Smooth muscle cell (in vitro differentiated cells): Measurements from ENCODE around the gene CIZ1. TPM values are rescaled to one million over a fixed set of nuclear protein-coding genes. Genes with fewer than 3 reads are reported as not detected.
A peak's percentile ranks its signal among the peaks of the same experiment; 100 is the strongest.

Experiments
- DNase-seq: peaks from one replicate; lab custom pipeline; 2025; ENCODE audit not compliant: unreplicated experiment; lab: John Stamatoyannopoulos, UW
- H2AFZ ChIP-seq: fragments of 200-600 bp; sonication (generic); 2 replicates; pipeline ENCODE4 v1.6.0; 2016; ENCODE audit warnings: antibody characterized with exemption, low read depth, mild to moderate bottlenecking
- H3F3A ChIP-seq: fragments of 200-600 bp; sonication (generic); 2 replicates; pipeline ENCODE4 v1.6.0; 2017; ENCODE audit warnings: antibody characterized with exemption, low read depth
- H3K27ac ChIP-seq: fragments of 200-600 bp; sonication (generic); 2 replicates; pipeline ENCODE4 v1.5.1; 2016; ENCODE audit warnings: low read depth, mild to moderate bottlenecking
- H3K27me3 ChIP-seq: fragments of 200-600 bp; sonication (generic); 2 replicates; pipeline ENCODE4 v1.6.1; 2016; ENCODE audit warnings: low read depth, mild to moderate bottlenecking
- H3K36me3 ChIP-seq: fragments of 200-600 bp; sonication (generic); 2 replicates; pipeline ENCODE4 v1.5.1; 2016; ENCODE audit warnings: low read depth
- H3K4me1 ChIP-seq: fragments of 200-600 bp; sonication (generic); 2 replicates; pipeline ENCODE4 v1.5.1; 2016; ENCODE audit warnings: low read depth
- H3K4me2 ChIP-seq: fragments of 200-600 bp; sonication (generic); 2 replicates; pipeline ENCODE4 v1.6.0; 2016; ENCODE audit warnings: mild to moderate bottlenecking
- H3K4me3 ChIP-seq: fragments of 200-600 bp; sonication (generic); 2 replicates; pipeline ENCODE4 v1.5.1; 2016; ENCODE audit warnings: mild to moderate bottlenecking
- H3K79me2 ChIP-seq: fragments of 200-600 bp; sonication (generic); 2 replicates; pipeline ENCODE4 v1.6.0; 2016; ENCODE audit warnings: low read depth, mild to moderate bottlenecking
- H3K9ac ChIP-seq: fragments of 200-600 bp; sonication (generic); 2 replicates; pipeline ENCODE4 v1.6.0; 2016; ENCODE audit warnings: low read depth
- H3K9me3 ChIP-seq: fragments of 200-600 bp; sonication (generic); replicated peaks from 2 replicates; pipeline ENCODE4 v1.5.1; 2016; ENCODE audit warnings: low read depth
- H4K20me1 ChIP-seq: fragments of 200-600 bp; sonication (generic); 2 replicates; pipeline ENCODE4 v1.6.0; 2016; ENCODE audit warnings: low read depth
- CTCF ChIP-seq: fragments of 200-600 bp; sonication (generic); IDR thresholded peaks from 2 replicates; pipeline ENCODE4 v1.5.1; 2017; ENCODE audit warnings: borderline replicate concordance, mild to moderate bottlenecking, antibody characterized with exemption; ENCODE audit not compliant: insufficient read depth, poor library complexity, severe bottlenecking
- WGBS: methylation state at CpG from one replicate; pipeline ENCODE4 v1.1.7; 2016; ENCODE audit warnings: low lambda C conversion rate; 5-methylcytosine and 5-hydroxymethylcytosine counted together
- polyA plus RNA-seq: library from polyadenylated mRNA; unstranded; fragments of >200 nt; fragmentation: Nextera tagmentation; extraction: Ambion mirVana; gene quantifications from 2 replicates; pipeline ENCODE4 v1.2.1, GENCODE V29; 2016
- total RNA-seq: library from RNA; depleted of rRNA; stranded (reverse); fragments of >200 nt; gene quantifications from 2 replicates; pipeline ENCODE4 v1.2.3, GENCODE V29; 2014

CIZ1 gene
- total and polyA plus RNA-seq, 2 experiments from 2014 or later = 23.5 to 84.0 TPM

DNA sequence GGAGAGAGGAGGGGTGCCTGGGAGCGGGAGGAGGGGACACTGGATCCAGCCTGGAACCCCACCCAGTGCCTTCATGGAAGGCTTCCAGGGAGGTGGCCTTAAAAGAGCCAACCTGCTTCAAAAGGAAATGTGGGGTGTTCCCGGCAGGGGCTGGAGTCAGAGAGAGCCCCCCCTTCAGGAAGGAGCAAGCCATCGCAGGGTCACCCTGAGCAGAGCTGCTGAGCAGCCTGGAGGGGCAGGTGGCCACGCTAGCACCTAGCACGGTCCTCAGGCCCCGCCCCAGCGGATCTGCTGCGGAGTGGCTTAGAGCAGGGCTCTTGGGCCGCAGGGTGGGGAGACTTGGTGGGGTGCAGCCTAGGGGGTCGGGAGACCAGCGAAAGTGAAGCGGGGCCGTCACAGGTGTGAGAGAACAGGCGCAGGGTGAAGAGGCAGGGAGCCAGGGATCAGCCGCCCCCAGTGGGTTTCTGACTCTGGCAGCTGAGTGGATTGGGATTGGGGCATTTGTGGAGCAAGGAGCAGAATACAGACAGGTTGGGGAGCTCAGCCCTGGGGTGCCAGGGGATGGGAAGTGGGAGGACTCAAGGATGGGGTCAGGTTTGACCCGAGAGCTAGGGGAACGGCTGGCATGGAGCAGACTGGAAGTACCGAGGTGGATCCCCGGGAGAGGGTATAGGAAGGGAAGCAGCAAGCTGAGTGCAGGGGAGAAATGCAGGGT lies 40.6 kb downstream of the CIZ1 start:
- no peaks in the 10 kb centered on the region for H3K79me2 ChIP-seq
- no peaks in the 10 kb centered on the region for H4K20me1 ChIP-seq
- TF ChIP-seq CTCF = peak; percentile 9
- H3K27me3 ChIP-seq = no peaks in the 10 kb centered on the region
- 68% methylated on average over 19 of the region's 19 CpGs for WGBS
- no peak overlapping the region for H3K4me3 ChIP-seq
- no peak overlapping the region for H3K9ac ChIP-seq
- H2AFZ ChIP-seq = no peak overlapping the region
- H3K4me2 ChIP-seq = no peak overlapping the region
- H3K36me3 ChIP-seq = no peaks in the 10 kb centered on the region
- H3K27ac ChIP-seq = no peak overlapping the region
- no peaks in the 10 kb centered on the region for H3K9me3 ChIP-seq
- no peak for DNase-seq
- no peaks in the 10 kb centered on the region for H3F3A ChIP-seq
- no peaks in the 10 kb centered on the region for H3K4me1 ChIP-seq

GRCh38 chr9:128149951-128150593 lies 41.3 kb downstream of the CIZ1 start:
- H3K27ac ChIP-seq = no peak overlapping the region
- no peak for DNase-seq
- H3F3A ChIP-seq = no peaks in the 10 kb centered on the region
- H3K36me3 ChIP-seq = no peaks in the 10 kb centered on the region
- H3K27me3 ChIP-seq = no peaks in the 10 kb centered on the region
- WGBS = 80% methylated on average over 11 of the region's 11 CpGs
- no peaks in the 10 kb centered on the region for H4K20me1 ChIP-seq
- no peak overlapping the region for H3K9ac ChIP-seq
- no peak overlapping the region for H3K4me2 ChIP-seq
- H2AFZ ChIP-seq = no peak overlapping the region
- H3K79me2 ChIP-seq = no peaks in the 10 kb centered on the region
- no peak overlapping the region for H3K4me3 ChIP-seq
- TF ChIP-seq CTCF = no peak
- no peaks in the 10 kb centered on the region for H3K9me3 ChIP-seq
- no peaks in the 10 kb centered on the region for H3K4me1 ChIP-seq

DNA sequence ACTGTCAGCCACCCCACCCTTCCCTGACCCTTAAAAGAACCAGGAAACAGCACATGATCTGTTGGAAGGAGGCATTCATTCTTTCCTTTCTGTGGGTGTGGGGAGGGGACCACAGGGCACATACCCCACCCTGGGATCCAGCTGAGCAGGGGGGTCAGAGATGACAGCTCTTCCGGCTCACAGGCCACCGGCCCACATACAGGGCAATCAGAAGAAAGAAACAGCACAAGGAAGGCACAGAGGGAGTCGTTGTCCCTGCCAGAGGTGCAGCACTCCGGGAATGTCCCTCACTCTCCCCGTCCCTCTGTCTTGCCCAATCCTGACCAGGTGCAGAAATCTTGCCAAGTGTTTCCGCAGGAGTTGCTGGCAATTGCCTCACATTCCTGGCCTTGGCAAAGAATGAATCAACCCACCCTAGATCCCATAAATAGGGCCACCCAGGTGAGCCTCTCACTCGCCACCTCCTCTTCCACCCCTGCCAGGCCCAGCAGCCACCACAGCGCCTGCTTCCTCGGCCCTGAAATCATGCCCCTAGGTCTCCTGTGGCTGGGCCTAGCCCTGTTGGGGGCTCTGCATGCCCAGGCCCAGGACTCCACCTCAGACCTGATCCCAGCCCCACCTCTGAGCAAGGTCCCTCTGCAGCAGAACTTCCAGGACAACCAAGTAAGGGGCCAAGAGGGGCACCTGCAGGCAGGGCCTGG lies 42.2 kb downstream of the CIZ1 start, which contains the start of gene LCN2:
LCN2 (plus strand) TSS at position 453 of the 701 bp plus-strand sequence; CDS start at position 526, 73 bp downstream.
- no peak for TF ChIP-seq CTCF
- no peak within 1 kb of the TSS for H3K4me2 ChIP-seq
- no peaks in the 10 kb centered on the region for H3K9me3 ChIP-seq
- no peaks in the 10 kb centered on the region for H3K36me3 ChIP-seq
- no peak within 1 kb of the TSS for H3K27ac ChIP-seq
- H3K27me3 ChIP-seq = no peaks in the 10 kb centered on the region
- DNase-seq = no peak
- no peak within 1 kb of the TSS for H2AFZ ChIP-seq
- no peaks in the 10 kb centered on the region for H4K20me1 ChIP-seq
- no peak within 1 kb of the TSS for H3K9ac ChIP-seq
- no peak within 1 kb of the TSS for H3K4me3 ChIP-seq
- no peaks in the 10 kb centered on the region for H3K79me2 ChIP-seq
- H3F3A ChIP-seq = no peaks in the 10 kb centered on the region
- 85% methylated on average over 9 of the region's 9 CpGs for WGBS
- no peaks in the 10 kb centered on the region for H3K4me1 ChIP-seq
